Stimulated activated CD4-positive, alpha-beta T cell treated with anti-CD3 and anti-CD28 coated beads, Interleukin-1b, Interleukin-23, amount 100 ng/mL, for 1 hour (primary cell): Measurements from ENCODE around the gene PPWD1.

Experiments
- DNase-seq, 2 donors: peaks; one replicate each; pipeline ENCODE4 v3.0.0-alpha.2; 2020; ENCODE audit warnings: low read depth in 2 of 2

PPWD1 gene

GRCh38 chr5:65624025-65624570, 61.0 kb downstream of the PPWD1 start, which contains the start of gene TRIM23:
TRIM23 (minus strand) TSS chr5:65624333; CDS start chr5:65624274, 59 bp downstream.
- peak; percentile 69 to 74 for DNase-seq

GRCh38 chr5:65624571-65625555, 61.8 kb downstream of the PPWD1 start, which contains the start of the genes SHLD3 and TRAPPC13:
SHLD3 (plus strand) TSS chr5:65625027; CDS start chr5:65629588, 4,561 bp downstream.
TRAPPC13 (plus strand) TSS chr5:65625027; CDS start chr5:65625061, 34 bp downstream.
- peak; percentile 48 to 56 for DNase-seq

GRCh38 chr5:65625743-65626142, 62.6 kb downstream of the PPWD1 start:
- DNase-seq: no peak

- no peak for DNase-seq
These were observed 67.9 kb downstream of the PPWD1 start for GRCh38 chr5:65630981-65631380.
